GM19043 (cell line): ENCODE data around the gene MAST4.

Experiments used
- ATAC-seq: cut with Tn5 transposase; IDR thresholded peaks from one replicate; pipeline ENCODE4 v1.9.1; 2021; ENCODE audit warnings: low read depth; ENCODE audit not compliant: unreplicated experiment

MAST4 gene

DNA sequence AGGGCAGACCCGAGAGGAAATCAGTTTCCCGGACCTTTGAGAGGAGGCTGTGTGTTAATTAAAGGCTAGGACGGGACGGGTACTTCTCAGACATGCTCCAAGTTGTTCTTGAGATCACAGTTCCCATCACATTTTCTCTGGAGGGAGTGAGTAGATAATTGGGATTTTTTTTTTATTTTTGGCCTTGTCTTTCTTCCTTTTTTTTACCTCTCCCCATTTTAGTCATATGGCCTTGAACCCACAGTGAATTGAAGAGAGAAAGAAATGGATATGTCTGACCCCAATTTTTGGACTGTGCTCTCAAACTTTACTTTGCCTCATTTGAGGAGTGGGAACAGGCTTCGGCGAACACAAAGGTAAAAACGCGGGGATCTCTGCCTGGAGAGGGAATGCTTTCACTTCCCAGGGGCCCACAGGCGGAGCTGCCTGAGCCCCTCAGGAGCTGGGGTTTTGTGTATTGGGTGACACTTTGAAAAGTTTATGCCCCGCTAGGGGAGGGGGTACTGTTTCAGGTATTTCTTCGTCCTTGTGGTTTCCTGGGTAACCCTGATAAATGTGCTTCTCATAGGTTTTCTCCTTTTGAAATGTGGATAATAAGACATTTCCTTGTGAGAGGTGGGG, 408.6 kb downstream of the MAST4 start:
- no peak for ATAC-seq

DNA sequence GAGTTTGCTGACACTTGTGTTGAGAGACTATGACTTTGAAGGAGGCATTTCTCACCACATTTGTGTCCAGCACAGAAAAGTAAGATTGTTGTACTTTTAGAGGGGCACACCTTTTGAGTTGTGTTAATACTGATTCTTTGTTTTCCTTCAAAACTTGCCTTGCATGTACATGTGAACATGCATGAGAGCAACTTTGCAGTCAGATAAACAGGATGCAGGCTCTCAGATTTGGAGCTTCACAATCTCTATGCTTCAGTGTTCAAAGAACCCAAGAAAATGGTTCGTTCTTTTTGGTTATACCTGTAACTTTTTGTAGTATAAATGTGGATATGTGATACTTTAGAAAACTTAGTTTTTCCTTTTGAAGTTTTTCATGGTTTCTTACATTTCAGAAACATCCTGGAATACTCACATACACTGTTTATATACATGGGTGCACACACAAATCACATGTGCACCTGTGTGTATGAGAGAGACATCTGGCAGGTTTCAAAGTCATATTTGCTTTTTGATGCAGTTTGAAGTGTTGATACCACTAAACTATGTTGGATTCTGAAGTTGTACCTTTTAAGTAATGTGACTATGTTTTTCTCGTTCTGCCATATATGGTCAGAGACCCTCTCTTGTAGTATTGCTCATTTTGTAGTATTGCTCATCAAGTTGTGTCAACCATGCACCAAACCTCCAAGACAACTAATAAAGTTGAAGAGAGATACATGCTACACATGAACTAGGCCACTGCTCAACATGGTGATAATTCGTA, 409.7 kb downstream of the MAST4 start:
- no peak for ATAC-seq

DNA sequence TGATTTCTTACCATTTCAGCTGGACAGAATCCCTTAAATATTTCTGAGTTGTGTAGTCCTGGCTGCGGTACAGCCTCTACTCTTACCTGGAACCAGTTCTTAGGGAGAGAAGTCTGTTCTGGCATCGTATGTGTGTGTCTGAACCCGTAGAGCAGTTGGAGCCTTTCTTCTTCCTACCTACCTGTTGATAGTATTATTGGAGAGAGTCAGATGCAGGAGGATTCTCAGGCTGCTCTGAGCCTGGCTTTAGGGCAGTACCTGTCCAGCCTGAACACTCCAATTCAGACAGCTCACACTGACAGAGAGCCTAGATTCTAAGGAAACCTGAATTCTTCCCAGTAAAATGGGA, 410.3 kb downstream of the MAST4 start:
- ATAC-seq: no peak

DNA sequence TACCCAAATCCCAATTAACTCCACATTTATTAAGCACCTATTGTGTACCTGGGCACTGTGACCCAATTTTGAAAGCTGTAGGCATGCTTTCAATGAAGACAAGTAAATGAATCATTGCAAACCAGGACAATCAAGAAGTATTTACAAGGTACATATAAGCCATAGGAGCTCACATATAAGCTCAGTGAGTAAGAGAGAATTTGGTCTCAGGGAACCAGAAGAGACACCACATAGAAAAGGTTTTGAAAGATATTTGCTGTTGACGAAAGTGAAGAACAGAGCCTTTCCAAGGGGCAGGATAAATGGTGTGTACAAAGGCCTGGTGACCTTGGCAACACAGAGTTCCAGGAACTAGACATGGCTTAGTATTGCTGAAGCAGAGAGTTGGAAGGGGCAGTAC, 412.8 kb downstream of the MAST4 start:
- no peak for ATAC-seq

DNA sequence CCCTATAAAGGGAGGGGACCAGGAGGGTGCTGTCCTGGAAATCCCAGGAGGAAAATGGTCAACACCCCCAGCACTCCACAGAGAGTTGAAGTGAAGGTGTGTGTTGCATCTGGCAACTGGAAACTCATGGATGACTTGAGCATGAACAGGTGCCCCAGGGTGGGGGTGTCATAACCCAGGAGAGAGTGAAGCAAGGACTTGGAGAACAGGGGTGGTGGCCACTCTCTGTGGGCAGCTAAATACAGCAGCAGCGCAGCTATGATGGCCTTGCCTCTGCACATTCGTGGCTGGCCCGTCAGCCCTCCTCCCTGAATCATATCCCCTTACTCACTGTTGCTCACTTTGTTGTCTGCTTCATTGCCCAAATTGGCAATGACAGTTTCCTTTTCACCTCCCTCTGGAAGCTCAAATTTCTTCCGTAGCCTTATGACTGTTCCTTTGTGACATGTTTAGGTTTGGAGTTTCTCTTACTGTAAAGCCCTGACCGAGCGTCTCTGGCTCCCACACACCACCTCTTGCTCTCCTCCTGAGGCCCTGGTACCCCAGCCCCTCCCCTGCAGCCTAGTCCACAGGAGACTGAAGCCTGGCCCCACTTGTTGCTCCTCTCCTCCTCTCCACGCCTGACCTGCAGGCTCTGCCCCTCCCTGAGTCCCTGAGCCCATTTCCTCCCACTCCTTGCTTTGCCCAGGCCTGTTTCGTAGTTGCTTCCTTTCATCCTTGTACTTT, 414.7 kb downstream of the MAST4 start:
- no peak for ATAC-seq

DNA sequence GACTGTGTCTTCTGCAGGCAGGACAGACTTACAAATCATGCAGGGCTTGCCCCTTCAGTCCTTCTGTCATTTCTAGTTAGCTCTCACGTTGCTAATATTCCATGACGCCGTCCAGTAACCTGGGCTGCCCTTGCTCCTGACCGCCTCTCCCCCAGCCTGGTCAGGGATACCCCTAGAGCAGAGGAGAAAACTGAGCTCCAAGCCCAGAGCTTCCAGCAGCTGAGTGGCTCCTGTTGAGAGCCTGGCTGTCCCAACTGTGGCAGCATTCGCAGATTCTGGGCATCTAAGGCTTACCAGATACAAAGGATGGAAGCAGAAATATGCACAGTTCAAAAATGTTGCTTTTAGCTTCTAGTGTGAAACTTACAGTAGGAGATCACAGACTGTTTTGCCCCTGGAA, 415.2 kb downstream of the MAST4 start:
- no peak for ATAC-seq

DNA sequence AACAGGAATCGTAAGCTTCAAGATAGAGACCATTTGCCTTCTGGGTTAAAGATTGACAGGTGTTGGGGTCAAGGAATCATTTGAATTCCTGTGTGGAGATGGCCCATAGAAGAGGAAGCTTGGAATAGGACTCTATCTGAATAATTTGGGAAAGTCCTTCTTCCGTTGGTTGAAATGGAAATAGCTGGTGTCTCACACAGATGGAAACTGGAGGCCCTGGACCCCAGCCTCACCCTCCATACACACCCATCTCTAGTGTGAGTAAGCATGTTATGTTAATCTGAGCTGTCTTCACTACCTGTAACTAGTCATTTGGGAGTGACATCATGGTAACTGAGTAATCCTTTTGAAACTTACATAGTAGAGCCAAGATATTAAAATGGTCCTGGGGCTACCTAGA, 416.0 kb downstream of the MAST4 start:
- ATAC-seq: no peak

DNA sequence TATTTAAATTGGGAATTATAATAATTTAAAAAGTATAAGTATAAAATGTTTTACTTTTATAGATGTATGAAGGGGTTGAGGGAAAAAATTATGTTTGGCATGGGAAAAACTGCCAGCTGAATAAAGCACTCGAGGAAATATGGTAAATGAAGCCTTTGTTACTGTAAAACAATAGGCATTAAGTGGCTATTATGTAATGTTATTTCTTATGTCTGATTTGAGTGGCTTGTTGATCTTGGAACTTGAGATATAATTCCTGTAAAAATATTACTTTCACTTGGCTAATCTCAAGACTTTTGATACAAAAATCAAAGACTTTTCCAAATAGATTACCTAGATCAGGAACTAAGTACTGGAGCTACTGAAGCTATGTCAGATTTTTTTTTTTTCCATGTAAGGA, 417.5 kb downstream of the MAST4 start:
- ATAC-seq: no peak

DNA sequence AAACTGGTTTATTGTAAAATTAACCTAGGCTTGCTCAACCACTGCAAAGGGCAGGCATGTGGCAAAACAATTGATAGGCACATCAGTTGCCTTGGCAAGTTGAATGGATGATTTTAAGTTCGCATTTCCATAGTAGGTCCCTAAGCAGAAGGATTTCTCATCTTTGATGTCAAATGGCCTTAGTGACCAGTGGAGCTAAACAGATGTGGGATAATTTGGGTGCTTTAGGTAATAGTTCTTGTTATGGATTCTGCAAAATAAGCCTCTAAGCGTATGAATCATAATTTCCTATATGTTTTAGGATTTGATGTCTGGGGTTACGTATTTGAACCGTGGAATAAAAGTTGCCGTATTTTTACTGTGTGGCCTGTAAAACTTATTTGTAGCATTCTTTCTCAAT, 418.0 kb downstream of the MAST4 start:
- no peak for ATAC-seq

DNA sequence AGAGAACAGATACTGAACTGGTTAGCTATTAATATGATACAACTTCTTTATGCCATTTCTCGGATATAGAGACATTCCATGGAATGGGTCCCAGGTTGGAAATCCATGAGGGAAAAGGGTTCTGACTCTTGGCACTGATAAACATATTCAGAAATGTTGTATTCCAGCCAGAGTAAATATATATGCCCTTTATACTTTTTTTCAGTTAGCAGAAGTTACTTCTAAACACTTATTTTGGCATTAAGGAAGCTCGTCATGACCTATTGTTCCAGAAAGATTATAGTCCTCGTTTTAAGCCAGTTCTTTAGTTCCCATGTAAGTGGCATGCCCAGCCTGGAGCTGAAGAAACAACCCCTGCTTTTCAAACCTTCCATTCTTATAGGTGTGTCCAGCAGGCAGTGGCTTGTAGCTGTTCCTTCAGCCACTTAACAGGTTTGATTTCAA, 418.8 kb downstream of the MAST4 start:
- ATAC-seq: no peak

DNA sequence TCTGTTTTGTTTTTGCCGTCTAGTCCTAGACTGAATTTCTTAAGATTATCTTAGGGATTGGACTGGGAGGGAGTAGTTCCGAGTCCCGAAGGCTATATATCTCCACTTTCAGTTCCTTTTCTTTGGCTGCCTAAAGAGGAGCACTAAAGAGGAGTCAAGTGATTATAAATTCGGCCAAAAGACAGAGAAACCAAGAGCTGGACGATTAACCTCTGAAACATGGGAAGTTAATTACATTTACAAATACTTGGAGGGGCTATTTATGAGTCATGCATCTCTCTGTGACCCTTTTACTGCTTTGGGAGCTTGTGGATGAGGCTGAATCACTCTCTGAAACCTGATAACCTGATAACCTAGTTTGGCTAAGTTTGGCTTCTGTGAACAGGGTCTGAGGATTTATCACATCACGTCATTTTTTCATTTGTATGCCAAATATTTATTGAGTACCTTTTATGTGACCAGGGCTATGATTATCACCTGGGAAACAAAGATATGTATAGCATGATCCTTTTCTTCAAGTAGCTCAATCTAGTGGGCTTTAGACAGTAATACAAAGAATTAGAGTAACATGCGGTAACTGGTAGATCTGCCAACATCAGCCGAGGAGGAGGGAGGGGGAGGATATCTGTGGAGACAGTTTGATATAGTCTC, 419.5 kb downstream of the MAST4 start:
- ATAC-seq: no peak

DNA sequence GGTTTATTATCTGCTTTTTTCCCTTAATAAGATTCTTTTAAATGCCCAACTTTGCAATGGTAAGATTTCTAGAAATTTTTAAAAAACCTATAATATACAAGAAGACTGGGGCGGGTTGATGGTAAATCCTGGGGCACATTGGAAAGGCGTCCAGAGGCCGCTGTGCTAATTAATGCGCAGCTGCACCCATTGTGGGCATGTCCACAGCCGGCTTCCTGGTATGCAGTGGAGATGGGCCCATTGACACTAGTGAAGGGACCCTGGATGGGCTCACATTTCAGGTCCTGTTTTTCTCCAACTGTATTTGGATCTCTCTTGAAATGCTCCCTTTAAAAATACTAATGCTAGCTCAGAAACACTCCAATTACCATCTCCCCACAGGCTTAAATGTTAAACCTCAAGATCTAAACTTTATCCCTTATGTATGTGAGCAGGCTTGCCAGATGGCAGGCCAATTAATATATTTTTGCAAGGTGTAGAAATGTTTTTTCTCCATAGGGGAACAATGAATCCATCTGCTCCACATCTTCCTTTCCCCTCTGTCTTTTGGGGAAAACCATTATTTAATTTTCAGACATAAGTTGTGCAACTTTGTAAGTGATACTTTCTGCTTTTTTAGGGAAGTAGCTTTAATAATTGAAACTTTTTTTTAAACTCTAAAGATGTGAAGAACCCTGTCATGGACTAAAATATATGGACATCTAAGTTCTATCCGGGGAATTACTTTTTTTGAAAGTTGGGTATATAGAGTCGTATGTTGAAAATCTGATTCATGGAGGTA, 423.1 kb downstream of the MAST4 start:
- ATAC-seq: no peak

DNA sequence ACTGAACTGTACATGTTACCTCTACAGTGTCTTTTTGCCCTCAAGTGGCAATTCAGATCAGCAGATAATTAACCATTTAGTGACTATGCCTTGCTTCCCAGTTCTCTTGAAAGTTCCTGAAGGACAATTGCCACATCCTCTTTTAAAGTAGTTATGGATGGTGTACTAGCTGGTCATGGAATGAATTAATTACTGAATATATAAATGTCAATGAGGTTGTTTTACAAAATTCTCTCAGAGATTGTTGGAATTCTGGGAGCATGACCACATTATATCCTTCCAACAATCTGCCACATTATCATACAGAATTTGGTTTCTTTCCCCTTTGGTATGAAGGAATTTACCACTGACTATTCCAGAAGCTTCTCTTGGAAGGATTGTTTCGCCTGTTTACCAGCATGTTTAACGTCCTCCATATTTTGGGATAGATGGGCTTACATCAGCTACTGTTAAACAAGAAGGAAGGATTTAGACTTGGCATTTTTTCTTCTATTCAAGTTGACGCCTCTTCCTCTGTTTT, 424.0 kb downstream of the MAST4 start:
- no peak for ATAC-seq

DNA sequence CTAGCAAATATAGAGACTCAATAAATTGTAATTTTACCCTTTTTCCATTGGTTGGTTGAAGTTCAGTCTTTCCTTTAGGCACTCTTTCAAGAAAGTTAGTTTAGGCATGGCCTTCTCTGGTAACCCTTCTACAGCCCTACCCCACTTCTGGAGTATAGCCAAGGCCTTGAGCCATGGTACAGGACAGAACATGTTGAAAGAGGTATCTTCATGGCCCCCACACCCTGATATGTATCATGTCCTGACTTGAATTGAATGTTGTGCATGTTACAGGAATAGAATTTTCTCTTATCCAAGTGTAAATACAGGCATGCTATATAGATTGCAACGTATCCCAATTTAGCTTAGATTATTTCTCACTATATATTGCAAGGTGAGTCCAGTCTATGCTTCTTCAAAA, 424.8 kb downstream of the MAST4 start:
- no peak for ATAC-seq

DNA sequence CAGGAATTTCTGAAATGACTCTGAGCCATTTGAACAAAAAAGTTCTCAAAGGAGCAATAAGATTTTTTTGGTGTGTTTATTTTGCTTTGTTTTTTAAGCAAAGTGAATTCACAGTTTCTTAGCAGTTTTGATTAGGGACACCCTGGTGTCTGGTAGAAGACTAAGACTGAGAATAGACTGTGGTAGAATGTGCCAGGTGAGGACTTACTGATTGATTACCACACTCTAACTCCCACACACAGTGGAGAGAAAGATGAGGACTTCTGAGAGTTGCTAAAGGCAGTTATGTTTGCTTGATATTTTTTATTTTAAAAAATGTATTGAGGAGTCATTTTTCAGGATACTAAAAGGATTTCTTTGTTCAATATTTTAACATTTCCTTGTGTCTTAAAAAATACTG, 425.3 kb downstream of the MAST4 start:
- no peak for ATAC-seq

DNA sequence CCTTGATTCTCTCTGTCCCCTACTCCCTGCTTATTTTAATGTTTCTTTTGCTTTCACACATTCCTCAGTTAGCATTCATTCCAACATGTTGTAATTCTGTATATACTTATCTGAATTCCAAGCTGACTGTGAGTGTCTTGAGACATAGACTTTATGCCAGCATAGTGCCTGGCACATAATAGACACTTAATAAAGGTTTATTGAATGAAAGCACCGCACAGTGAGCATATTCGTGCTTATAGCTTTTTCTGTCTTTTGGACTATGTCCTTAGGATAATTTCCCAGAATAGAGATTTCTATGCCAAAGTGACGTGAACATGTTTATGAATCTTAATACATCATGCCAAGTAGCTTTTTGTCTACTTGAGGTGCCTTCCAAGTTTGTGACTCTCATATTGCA, 425.8 kb downstream of the MAST4 start:
- no peak for ATAC-seq

DNA sequence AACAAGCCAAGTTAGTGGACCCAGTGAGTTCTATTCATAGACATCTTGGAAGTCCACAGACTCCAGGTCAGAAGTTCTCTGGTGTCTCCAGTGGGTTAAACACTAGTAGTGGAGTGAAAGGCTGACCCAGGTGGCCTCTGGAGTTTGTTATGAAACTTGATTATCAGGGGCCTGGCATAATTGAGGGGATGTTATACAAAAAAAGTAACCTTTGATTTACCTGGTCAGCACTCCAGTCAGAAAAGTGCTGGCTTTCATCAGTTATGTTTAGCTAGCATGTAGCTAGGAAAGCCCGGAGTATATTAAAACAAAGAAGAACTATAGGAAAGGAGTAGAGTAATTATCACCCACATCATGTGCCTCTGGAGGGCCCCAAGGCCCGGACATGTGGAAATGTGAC, 429.3 kb downstream of the MAST4 start:
- ATAC-seq: no peak

DNA sequence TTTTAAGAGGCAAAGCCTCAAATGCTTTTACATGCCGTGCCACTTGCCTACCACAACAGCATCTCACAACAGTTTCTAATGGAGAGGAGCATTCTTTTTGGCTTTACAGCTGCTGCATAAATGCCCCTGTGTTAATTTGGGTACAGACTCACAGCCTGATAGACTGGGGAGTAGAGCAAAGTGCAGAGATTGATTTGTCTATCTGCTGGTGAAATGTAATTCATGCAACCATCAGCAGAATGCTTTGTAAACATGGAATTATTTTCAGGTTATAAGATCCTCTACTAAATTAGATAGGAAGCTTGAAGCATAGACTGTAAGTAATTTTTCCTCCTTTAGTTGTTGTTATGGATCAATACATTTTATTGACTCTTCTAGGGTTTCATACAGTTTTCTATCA, 430.1 kb downstream of the MAST4 start:
- no peak for ATAC-seq

DNA sequence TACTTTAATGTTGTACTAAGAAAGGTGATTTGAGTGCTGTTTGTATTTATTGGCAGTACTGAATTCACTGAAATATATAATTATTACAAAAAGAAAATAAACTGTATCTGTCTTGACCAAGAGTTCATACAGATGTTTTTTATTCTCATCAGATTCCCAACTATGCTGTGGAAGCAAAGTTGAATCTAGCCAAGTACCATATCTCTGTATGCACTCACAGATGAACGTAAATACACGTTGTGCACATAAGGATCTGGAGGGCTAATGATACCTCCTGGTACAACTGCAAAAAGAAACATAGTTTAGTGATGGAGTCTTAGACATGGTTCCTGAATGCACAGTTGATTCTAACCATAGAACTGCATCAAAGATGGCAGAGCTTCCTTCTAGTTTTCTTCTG, 431.0 kb downstream of the MAST4 start:
- no peak for ATAC-seq

DNA sequence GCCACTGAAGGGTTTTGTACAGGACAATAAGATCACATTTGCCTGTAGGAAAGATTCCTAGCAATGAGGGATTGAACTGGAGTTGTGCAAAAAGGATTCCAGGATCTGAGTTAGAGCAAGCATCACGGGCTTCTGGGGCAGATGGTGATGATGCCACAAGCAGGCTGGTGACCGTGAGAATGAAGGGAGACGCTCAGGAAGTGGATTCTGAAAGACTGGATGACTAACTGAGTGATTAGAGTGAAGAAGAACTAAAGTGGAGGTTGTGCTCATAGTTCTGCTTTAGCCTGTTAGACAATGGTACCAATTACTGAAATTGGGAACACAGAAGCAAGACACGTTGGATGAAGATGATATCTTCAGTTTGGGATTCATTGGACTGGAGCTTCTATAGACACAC, 432.2 kb downstream of the MAST4 start:
- ATAC-seq: no peak
